Retinal pigment epithelial cell (primary cell): ENCODE results near the gene PPP1R14B.

Experiments used
- DNase-seq: peaks from one replicate; pipeline ENCODE4 v3.0.0-alpha.2; 2010; ENCODE audit warnings: low read depth
- H3K4me3 ChIP-seq: 2 replicates; pipeline ENCODE4 v1.5.1; 2011; ENCODE audit warnings: mild to moderate bottlenecking, low read length, control low read depth, moderate library complexity
- TF ChIP-seq, protein P1 (sequence below): conservative IDR thresholded peaks from 2 replicates; pipeline ENCODE4 v1.5.1; 2011; ENCODE audit warnings: low read depth, low read length, control low read depth, inconsistent platforms

PPP1R14B gene

DNA sequence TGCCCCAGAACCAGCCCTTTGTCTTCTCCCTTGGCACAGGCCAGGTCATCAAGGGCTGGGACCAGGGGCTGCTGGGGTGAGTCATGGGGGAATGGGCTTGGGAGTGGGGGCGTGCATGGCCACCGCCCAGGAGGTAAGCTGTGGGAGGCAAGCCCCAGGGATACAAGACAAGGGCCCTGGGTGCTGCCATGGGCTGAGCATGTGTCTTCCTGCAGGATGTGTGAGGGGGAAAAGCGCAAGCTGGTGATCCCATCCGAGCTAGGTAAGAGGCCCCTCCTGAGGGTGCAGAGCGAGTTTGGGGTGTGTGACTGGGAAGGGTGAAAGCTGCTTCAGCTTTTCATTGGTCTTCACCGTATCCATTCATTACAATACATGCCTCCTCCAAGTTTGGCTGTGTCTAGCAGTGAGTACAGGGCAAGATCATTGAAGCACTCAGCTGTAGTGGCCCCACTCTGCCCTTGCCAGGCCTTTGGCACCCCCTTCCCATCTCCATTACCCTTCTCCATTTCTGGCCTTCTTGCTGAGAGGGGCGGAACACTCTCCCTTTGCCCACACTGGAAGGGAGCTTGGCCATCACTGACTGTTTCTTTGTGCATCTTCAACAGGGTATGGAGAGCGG is 3.4 kb downstream of the PPP1R14B start:
- TF ChIP-seq, protein P1, sequence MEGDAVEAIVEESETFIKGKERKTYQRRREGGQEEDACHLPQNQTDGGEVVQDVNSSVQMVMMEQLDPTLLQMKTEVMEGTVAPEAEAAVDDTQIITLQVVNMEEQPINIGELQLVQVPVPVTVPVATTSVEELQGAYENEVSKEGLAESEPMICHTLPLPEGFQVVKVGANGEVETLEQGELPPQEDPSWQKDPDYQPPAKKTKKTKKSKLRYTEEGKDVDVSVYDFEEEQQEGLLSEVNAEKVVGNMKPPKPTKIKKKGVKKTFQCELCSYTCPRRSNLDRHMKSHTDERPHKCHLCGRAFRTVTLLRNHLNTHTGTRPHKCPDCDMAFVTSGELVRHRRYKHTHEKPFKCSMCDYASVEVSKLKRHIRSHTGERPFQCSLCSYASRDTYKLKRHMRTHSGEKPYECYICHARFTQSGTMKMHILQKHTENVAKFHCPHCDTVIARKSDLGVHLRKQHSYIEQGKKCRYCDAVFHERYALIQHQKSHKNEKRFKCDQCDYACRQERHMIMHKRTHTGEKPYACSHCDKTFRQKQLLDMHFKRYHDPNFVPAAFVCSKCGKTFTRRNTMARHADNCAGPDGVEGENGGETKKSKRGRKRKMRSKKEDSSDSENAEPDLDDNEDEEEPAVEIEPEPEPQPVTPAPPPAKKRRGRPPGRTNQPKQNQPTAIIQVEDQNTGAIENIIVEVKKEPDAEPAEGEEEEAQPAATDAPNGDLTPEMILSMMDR: no peak
- no peak overlapping the region for H3K4me3 ChIP-seq
- DNase-seq: no peak

DNA sequence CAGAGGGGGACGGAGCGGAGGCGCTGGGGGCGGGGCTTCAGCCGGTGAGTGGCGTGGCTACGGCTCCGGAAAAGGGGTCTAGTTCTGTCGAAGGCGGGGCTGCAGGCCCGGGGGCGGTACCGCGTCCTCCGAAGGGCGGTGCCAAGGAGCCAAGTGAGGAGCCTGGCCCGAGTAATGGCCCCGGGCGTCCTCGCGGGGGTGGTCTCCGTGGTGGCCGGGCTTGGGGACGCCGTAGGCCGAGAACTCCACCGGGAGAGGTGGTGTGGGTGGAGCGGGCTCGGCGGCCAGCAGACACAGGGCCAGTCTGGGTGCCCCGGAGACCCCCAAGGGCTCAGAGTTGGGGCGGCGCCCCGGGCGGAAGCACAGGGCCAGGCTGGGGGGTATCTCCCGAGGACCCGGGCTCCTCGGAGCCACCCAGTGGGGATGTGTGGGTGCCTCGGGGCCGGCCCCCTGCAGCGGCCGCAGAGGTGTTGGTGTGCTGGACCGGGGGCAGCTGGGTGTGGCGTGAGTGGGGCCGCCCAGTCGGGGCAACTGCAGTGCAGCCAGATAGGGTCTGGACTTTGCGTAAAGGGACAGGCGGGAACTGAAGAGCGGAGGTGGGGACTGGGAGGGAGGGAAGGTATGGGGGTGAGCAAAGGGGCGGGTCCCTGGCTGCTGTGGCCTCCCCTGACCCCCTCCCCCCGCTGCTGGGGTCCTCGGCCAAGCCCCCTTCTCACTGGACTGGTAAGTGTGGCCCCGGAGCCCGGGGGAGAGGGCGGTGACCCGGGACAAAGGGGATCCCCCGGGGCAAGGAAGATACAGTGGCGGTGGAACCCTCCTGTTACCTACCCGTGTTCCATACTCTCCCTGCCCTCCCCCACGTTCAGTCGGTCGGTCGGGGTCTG is 5.0 kb downstream of the PPP1R14B start:
- TF ChIP-seq, protein P1: no peak
- DNase-seq: peak; percentile 92
- peak overlapping the region; percentile 82 for H3K4me3 ChIP-seq

DNA sequence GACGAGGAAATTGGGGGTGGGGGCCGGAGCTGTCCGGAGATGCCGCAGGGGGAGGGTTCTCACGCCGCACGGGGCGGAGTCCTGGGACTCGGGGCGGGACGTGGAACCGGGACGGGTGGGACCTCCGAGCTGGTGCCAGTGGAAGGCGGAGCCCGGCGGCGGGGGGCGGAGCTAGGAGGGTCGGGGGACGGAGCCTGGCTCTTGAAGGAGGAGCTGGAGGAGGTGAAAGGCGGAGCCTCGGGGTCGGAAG is 5.6 kb downstream of the PPP1R14B start:
- TF ChIP-seq, protein P1: no peak
- no peak for DNase-seq
- H3K4me3 ChIP-seq: peak overlapping the region; percentile 82

DNA sequence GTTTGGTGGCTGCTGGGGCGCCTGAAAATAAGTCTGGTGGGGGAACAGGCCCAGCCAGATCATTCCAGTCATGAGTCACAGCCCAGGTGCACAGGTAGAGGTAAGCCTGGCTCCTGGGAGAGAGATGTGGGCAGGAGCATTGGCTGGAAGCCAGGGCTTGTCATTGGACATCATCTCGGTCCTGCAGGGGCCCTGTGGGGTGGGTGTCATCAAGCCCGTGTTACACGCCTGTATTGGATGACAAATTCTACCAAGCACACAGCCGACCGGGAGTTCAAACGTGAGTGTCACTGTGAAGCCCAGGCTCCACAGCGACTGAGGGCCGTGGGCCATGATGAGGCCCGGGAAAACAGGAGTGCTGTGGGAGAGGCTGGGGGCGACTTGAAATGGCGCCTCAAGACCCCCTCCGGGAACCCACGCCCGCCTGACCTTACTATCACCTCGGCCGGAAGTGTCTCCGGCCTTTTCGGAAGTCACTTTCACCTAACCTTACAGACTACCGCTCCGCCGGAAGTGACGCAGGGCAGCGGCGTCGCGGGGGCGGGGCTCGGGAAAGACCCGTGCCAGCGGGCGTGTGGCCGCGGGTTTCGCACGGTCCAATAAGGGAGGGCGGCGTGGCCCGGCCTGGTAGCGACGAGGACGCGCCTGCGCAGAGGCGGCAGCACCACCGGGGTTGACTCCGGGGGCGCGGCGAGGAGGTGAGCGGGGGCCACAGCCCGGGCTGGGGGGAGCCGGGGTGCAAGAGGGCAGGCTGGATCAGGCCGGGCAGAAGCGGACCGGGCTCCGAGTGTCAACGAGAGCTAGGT is 6.1 kb downstream of the PPP1R14B start, which contains the start of gene FKBP2:
TSS of gene FKBP2 (plus strand) at position 661 of the 806 bp plus-strand sequence. CDS start 1,293 bp downstream, outside the sequence.
- DNase-seq: peak; percentile 85
- TF ChIP-seq, protein P1: no peak
- peak within 1 kb of the TSS; percentile 82 for H3K4me3 ChIP-seq

DNA sequence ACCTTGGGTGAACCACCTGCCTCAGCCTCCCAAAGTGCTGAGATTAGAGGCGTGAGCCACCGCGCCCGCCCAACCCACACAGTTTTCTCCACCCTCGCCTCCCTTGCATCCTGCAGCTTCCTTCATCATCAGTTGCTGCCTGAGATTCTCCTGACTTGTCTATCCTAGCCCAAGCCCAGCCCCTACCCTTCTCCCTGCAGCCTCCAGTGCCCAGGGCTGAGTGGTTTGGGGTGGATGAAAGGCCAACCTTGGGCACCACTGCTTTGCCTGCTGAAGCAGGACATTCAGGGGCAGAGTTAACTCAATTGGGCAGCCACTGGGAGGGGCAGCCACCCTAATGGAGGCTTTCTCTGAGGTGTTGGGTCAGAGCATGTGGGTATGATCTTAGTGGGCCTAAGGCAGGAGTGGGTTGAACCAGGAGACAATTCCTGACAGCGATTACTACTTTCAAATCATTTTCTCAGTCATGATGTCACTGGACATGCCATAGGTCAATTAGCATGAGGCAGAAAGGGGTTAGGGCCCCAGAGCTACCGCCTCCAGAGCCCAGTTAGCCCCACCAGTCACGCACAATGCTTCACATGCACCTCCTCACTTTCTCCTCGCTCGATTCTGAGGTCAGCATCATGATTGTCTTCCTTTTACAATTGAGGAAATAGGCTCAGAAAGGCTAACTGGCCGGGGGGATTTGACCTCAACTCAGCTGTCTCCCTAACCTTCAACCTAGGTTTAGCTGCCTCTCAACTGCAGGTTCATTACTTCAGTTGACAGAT is 6.9 kb downstream of the PPP1R14B start:
- TF ChIP-seq, protein P1: no peak
- H3K4me3 ChIP-seq: peak overlapping the region; percentile 65
- DNase-seq: no peak

DNA sequence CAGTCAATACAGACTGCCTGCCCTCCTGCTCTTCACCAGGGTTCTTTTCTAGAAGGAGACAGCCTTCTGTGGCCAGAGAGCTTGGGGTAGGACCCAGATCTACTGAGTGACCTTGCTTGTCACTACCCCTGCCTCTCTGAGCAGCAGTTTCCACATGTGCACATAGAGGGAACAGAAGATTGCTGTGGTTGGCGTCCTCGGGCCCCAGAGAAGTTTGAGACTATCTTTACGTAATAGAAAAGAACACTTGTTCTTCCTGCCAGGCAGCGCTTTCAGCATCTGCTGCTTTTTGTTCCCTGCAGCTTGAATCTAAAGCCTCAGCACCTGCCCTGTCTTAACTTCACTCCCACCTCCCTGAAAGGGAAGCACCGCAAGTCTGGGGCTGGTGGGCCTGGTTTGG is 7.7 kb downstream of the PPP1R14B start:
- DNase-seq: no peak
- H3K4me3 ChIP-seq: no peak overlapping the region
- TF ChIP-seq, protein P1: no peak
